Measurements from ENCODE around the gene MICAL3.

The MICAL3 gene

DNA sequence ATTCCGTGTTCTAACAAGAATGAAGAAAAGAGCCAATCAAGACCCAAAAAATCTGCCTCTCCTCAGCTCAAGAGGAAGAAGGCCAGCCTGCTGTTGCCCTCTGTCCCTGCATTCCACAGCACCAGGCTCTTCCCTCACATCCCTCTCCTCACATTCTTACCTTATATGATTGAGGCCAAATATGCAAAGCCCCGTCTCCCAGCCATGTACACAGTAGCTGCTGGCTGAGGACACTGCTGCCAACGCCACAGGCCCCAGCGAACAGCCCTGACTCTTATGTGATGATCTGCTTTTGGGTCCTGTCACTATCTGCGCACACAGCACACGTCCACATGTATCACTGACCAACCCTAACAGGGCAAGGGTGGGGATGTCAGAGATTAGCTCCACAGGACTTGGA lies 60.2 kb downstream of the MICAL3 start:
- H3K9me3 ChIP-seq (ENCODE audit: control insufficient read depth, low read length) = no peaks in the 10 kb centered on the region
- no peaks in the 10 kb centered on the region for H3K27me3 ChIP-seq (ENCODE audit: control insufficient read depth, insufficient read depth, low read length, poor library complexity, severe bottlenecking)
- no peak overlapping the region for H3K4me3 ChIP-seq (ENCODE audit: insufficient read depth, low read depth, low read length)
- WGBS, 2 experiments = 79% methylated on average over 6 of the region's 6 CpGs
- no peak overlapping the region for H3K27ac ChIP-seq (ENCODE audit: insufficient read depth, low read depth, low read length, poor library complexity, severe bottlenecking)
- H3K4me1 ChIP-seq (ENCODE audit: control insufficient read depth, insufficient read depth, low read length) = peaks cover 25% of the 10 kb centered on the region
- no peaks in the 10 kb centered on the region for H3K36me3 ChIP-seq (ENCODE audit: control insufficient read depth, insufficient read depth, low read length)

DNA sequence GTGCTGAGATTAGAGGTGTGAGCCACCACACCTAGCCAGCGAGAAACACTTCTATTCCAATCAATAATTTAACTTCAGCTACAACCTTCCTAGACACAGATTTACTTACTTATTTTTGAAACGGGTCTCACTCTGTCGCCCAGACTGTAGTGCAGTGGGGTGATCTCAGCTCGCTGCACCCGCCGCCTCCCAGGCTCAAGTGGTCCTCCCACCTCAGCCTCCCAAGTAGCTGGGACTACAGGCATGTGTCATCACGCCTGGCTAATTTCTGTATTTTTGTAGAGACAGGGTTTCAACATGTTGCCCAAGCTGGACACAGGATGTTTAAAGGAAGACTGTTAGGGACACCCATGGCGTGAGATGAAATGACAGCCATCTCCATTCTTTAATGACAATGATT lies 61.3 kb downstream of the MICAL3 start:
- no peaks in the 10 kb centered on the region for H3K36me3 ChIP-seq (ENCODE audit: control insufficient read depth, insufficient read depth, low read length)
- H3K27me3 ChIP-seq (ENCODE audit: control insufficient read depth, insufficient read depth, low read length, poor library complexity, severe bottlenecking) = no peaks in the 10 kb centered on the region
- WGBS, 2 experiments = 93% methylated on average over 8 of the region's 8 CpGs
- H3K4me1 ChIP-seq (ENCODE audit: control insufficient read depth, insufficient read depth, low read length) = peaks cover 25% of the 10 kb centered on the region
- no peaks in the 10 kb centered on the region for H3K9me3 ChIP-seq (ENCODE audit: control insufficient read depth, low read length)
- H3K4me3 ChIP-seq (ENCODE audit: insufficient read depth, low read depth, low read length) = no peak overlapping the region
- no peak overlapping the region for H3K27ac ChIP-seq (ENCODE audit: insufficient read depth, low read depth, low read length, poor library complexity, severe bottlenecking)

DNA sequence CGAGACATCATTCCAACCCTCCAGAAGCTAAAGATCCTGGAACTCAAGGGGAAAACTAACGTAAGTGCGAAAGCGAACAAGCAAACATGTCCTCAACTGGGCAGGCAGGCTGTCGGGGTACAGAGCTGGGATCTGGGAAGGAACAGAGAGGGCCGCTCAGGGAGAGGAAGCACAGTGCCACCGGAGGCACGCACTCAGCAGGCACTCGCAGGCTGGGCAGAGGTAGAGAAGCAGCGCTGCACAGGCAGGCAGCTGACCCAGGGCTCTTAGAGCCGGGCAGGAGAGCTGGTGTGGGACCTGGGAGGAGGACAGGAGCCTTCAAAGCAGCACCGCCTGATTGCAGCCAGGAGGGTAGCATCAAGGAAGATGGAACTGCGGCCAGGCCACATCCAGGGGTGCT lies 62.2 kb downstream of the MICAL3 start:
- no peak overlapping the region for H3K4me3 ChIP-seq (ENCODE audit: insufficient read depth, low read depth, low read length)
- H3K27ac ChIP-seq (ENCODE audit: insufficient read depth, low read depth, low read length, poor library complexity, severe bottlenecking) = no peak overlapping the region
- H3K9me3 ChIP-seq (ENCODE audit: control insufficient read depth, low read length) = no peaks in the 10 kb centered on the region
- no peaks in the 10 kb centered on the region for H3K36me3 ChIP-seq (ENCODE audit: control insufficient read depth, insufficient read depth, low read length)
- peaks cover 25% of the 10 kb centered on the region for H3K4me1 ChIP-seq (ENCODE audit: control insufficient read depth, insufficient read depth, low read length)
- 88 to 92% methylated on average over 13 of the region's 13 CpGs for WGBS, 2 experiments
- no peaks in the 10 kb centered on the region for H3K27me3 ChIP-seq (ENCODE audit: control insufficient read depth, insufficient read depth, low read length, poor library complexity, severe bottlenecking)

DNA sequence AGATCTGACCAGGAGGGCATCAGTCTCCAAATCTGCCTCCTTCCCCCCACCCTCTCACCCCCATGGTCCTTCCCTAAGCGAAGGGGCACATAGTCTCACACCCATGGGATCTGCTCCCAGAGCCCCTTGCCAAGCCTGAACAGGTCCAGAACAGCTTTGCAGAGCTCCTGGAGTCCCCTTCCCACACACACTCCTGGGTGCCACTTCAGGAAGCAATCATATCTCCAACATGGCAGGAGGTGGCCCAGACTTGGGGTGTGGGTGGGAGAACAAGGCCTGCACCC lies 63.0 kb downstream of the MICAL3 start:
- Histone ChIP-seq H3K4me1 (ENCODE audit: control insufficient read depth, insufficient read depth, low read length) (peaks cover 25% of the 10 kb centered on the region), H3K36me3 (ENCODE audit: control insufficient read depth, insufficient read depth, low read length) (no peaks in the 10 kb centered on the region), H3K27ac (ENCODE audit: insufficient read depth, low read depth, low read length, poor library complexity, severe bottlenecking) (peak overlapping the region; percentile 55), H3K9me3 (ENCODE audit: control insufficient read depth, low read length) (no peaks in the 10 kb centered on the region), H3K4me3 (ENCODE audit: insufficient read depth, low read depth, low read length) (no peak overlapping the region), H3K27me3 (ENCODE audit: control insufficient read depth, insufficient read depth, low read length, poor library complexity, severe bottlenecking) (no peaks in the 10 kb centered on the region)
- 44 to 56% methylated on average over 1 of the region's 1 CpG for WGBS, 2 experiments

DNA sequence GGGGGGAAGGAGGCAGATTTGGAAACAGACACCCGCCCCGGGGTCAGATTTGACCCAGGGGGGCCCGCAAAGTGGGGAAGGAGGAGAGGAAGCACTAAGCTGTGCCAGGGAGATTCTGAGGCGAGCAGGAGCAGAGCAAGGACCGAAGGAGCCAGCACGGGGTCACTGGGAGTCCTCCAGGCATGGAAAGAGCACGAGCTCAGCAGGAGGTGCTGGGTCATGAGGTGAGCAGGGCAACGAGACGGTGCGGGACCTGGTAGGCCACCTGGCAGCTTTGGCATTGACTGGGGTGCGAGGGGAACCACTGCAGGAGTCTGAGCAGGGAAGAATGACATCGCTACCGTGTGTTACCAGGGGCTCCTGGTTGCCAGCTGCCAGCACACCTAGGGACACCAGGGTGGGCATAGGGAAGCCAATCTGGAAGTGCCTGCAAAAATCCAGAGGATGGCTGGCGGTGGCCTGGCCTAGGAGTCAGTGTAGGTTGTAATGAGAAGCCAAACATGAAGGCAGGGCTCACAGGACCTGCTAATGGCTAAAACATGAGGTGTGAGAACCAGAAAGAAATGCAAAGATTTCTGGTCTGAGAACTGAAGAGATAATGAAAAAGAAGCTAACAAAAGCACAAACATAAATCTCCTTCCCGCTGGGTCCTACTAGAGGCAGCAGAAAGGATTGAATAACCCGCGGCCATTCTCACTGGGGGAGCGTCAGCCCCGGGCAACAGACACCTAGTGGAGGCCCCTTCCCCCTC lies 63.5 kb downstream of the MICAL3 start:
- no peaks in the 10 kb centered on the region for H3K9me3 ChIP-seq (ENCODE audit: control insufficient read depth, low read length)
- H3K27ac ChIP-seq (ENCODE audit: insufficient read depth, low read depth, low read length, poor library complexity, severe bottlenecking) = peak overlapping the region; percentile 55
- no peaks in the 10 kb centered on the region for H3K27me3 ChIP-seq (ENCODE audit: control insufficient read depth, insufficient read depth, low read length, poor library complexity, severe bottlenecking)
- peaks cover 26% of the 10 kb centered on the region for H3K4me1 ChIP-seq (ENCODE audit: control insufficient read depth, insufficient read depth, low read length)
- no peaks in the 10 kb centered on the region for H3K36me3 ChIP-seq (ENCODE audit: control insufficient read depth, insufficient read depth, low read length)
- no peak overlapping the region for H3K4me3 ChIP-seq (ENCODE audit: insufficient read depth, low read depth, low read length)
- 64 to 66% methylated on average over 19 of the region's 19 CpGs for WGBS, 2 experiments

DNA sequence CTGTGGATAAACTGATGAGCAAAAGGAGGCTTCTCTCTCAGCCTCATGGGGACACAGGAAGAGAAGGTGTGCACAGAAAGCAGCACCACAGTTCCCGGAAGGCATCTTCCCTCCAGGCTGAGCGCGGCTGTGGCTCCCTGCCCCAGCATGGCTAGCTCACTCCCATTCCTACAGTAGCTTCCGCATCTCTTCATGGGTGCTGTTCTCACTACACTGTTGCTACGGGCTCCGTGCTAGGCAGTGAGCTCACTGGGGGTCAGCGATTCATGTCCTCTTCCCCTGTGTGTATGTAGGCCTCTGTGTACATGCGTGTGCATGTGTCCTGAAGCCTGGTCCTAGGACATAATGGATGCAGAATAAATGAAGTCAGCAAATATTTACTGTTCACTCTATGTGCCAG lies 64.3 kb downstream of the MICAL3 start:
- Histone ChIP-seq H3K27ac (ENCODE audit: insufficient read depth, low read depth, low read length, poor library complexity, severe bottlenecking) (no peak overlapping the region), H3K9me3 (ENCODE audit: control insufficient read depth, low read length) (no peaks in the 10 kb centered on the region), H3K36me3 (ENCODE audit: control insufficient read depth, insufficient read depth, low read length) (no peaks in the 10 kb centered on the region), H3K4me3 (ENCODE audit: insufficient read depth, low read depth, low read length) (no peak overlapping the region), H3K27me3 (ENCODE audit: control insufficient read depth, insufficient read depth, low read length, poor library complexity, severe bottlenecking) (no peaks in the 10 kb centered on the region), H3K4me1 (ENCODE audit: control insufficient read depth, insufficient read depth, low read length) (peaks cover 34% of the 10 kb centered on the region)
- 97 to 98% methylated on average over 8 of the region's 8 CpGs for WGBS, 2 experiments

DNA sequence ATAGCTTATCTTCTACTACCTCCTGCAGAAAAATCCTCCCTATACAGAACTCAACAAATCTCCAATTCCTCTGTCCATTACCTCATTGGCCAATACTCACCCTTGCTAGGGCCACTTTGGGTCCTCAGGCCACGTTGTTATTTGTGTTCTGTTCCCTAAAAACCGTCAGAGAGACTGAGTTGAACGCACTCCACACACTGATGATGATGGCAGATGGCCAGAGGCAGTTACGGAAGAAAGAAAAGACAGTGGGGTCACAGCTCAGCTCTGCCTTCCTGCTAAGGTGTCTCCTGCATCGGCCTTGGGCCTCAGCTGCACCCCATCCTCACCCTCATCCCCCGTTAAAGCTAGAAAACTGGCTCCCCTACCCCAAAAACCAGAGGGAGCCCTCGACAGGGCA lies 66.2 kb downstream of the MICAL3 start:
- Histone ChIP-seq H3K27ac (ENCODE audit: insufficient read depth, low read depth, low read length, poor library complexity, severe bottlenecking) (no peak overlapping the region), H3K9me3 (ENCODE audit: control insufficient read depth, low read length) (no peaks in the 10 kb centered on the region), H3K27me3 (ENCODE audit: control insufficient read depth, insufficient read depth, low read length, poor library complexity, severe bottlenecking) (no peaks in the 10 kb centered on the region), H3K4me1 (ENCODE audit: control insufficient read depth, insufficient read depth, low read length) (peaks cover 29% of the 10 kb centered on the region), H3K4me3 (ENCODE audit: insufficient read depth, low read depth, low read length) (no peak overlapping the region), H3K36me3 (ENCODE audit: control insufficient read depth, insufficient read depth, low read length) (no peaks in the 10 kb centered on the region)
- WGBS, 2 experiments = 94 to 95% methylated on average over 7 of the region's 7 CpGs

DNA sequence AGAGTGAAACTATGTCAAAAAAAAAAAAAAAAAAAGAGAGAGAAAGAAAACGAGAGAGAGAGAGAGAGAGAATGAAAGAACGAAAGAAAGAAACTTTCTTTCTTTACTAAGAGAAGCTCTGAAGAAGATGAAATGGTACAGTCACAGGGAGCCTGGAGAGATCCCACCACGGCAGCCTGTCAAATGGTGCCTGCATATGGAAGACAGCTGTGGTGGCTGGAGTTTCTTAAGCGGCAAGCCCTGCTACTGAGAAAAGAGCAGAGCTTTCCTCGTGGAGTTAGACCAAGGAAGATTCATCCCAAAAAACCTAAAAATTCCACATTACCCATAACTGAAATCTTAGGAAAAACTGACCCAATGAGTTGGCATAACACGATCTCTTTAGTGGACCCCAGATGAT lies 66.7 kb downstream of the MICAL3 start:
- no peak overlapping the region for H3K4me3 ChIP-seq (ENCODE audit: insufficient read depth, low read depth, low read length)
- 92% methylated on average over 5 to 6 of the region's 6 CpGs for WGBS, 2 experiments

DNA sequence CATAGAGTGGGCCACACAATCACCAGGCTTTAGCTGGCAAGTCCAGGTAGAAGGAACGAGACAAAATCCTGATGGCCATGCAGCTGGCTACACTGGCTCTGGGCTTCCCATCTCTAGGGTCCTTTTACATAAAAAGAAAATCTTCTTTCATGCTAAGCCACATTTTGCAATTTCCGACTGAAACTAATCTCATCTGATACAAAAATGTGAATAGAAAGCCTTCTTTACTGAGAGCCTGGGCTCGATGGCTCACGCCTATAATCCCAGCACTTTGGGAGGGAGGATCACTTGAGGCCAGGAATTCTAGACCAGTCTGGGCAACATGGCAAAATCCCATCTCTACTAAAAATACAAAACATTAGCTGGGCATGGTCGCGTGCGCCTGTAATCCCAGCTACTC lies 67.2 kb downstream of the MICAL3 start:
- Histone ChIP-seq H3K36me3 (ENCODE audit: control insufficient read depth, insufficient read depth, low read length) (no peaks in the 10 kb centered on the region), H3K27ac (ENCODE audit: insufficient read depth, low read depth, low read length, poor library complexity, severe bottlenecking) (no peak overlapping the region), H3K9me3 (ENCODE audit: control insufficient read depth, low read length) (no peaks in the 10 kb centered on the region), H3K4me1 (ENCODE audit: control insufficient read depth, insufficient read depth, low read length) (peaks cover 32% of the 10 kb centered on the region), H3K27me3 (ENCODE audit: control insufficient read depth, insufficient read depth, low read length, poor library complexity, severe bottlenecking) (no peaks in the 10 kb centered on the region), H3K4me3 (ENCODE audit: insufficient read depth, low read depth, low read length) (no peak overlapping the region)
- 93 to 95% methylated on average over 7 of the region's 7 CpGs for WGBS, 2 experiments

More for the DNA sequence above, 66.7 kb downstream of the MICAL3 start:
- Histone ChIP-seq H3K9me3 (ENCODE audit: control insufficient read depth, low read length) (no peaks in the 10 kb centered on the region), H3K27ac (ENCODE audit: insufficient read depth, low read depth, low read length, poor library complexity, severe bottlenecking) (no peak overlapping the region), H3K27me3 (ENCODE audit: control insufficient read depth, insufficient read depth, low read length, poor library complexity, severe bottlenecking) (no peaks in the 10 kb centered on the region), H3K4me1 (ENCODE audit: control insufficient read depth, insufficient read depth, low read length) (peaks cover 28% of the 10 kb centered on the region), H3K36me3 (ENCODE audit: control insufficient read depth, insufficient read depth, low read length) (no peaks in the 10 kb centered on the region)

DNA sequence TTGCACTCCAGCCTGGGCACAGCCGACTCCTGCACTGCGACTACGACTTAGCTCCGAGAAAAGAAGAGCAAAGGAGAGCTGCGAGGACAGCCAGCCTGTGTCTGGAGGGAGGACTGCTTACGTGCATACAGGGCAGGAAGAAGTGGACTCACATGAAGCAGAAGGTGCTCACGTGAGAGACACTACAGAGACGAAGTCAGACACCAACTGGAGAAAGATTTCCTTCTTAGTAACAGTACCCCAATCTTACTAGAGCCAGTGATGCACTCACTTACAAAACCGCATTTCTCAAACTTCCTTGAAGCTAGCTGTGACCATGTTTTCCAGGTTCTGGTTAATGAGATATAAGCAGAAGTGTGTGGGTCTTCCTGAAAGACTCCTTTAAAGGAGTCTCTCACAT lies 67.7 kb downstream of the MICAL3 start:
- no peaks in the 10 kb centered on the region for H3K36me3 ChIP-seq (ENCODE audit: control insufficient read depth, insufficient read depth, low read length)
- no peak overlapping the region for H3K4me3 ChIP-seq (ENCODE audit: insufficient read depth, low read depth, low read length)
- H3K4me1 ChIP-seq (ENCODE audit: control insufficient read depth, insufficient read depth, low read length) = peaks cover 33% of the 10 kb centered on the region
- no peaks in the 10 kb centered on the region for H3K9me3 ChIP-seq (ENCODE audit: control insufficient read depth, low read length)
- H3K27me3 ChIP-seq (ENCODE audit: control insufficient read depth, insufficient read depth, low read length, poor library complexity, severe bottlenecking) = no peaks in the 10 kb centered on the region
- no peak overlapping the region for H3K27ac ChIP-seq (ENCODE audit: insufficient read depth, low read depth, low read length, poor library complexity, severe bottlenecking)
- 95 to 96% methylated on average over 8 to 9 of the region's 9 CpGs for WGBS, 2 experiments
